Measurements from ENCODE around the gene SARM1.
A peak's percentile ranks its signal among the peaks of the same experiment; 100 is the strongest.

Gene SARM1

DNA sequence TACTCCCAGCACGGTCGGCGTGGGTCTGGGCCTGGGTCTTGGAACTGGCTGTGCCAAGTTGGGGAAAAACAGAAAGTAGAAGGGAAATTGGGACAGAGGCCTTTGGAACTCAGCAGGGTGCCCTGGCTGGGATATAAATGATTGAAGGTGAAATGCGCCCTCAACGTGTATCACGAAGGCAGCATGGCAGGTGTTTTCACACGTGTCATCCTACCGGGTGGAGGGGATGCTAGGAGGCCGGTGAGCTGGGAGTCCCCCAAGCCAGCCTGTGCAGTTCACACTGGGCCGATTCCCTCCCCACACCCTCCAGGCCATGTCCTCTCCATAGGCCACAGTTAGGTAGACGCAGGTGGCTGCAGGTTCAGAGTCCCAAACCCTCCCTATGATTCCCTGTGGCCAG lies 30.0 kb upstream of the SARM1 start:
- DNase-seq (ENCODE audit: low spot score): no peak

DNA sequence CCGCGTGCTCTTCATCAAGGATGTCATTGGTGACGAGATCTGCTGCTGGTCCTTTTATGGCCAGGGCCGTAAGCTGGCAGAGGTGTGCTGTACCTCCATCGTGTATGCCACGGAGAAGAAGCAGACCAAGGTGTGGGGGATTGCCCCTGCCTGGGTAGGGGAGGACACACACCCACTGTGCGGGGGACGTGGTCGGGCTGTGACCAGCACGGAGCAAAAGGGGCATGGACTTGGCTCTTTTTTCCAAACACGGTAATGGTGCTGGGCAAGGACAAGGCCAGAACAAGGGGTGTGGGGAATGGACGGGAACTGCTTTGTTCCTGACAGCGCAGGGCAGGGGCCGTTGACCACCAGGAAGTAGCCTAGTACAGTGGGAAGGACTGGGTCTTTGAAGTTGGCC lies 29.2 kb upstream of the SARM1 start:
- no peak for DNase-seq (ENCODE audit: low spot score)

DNA sequence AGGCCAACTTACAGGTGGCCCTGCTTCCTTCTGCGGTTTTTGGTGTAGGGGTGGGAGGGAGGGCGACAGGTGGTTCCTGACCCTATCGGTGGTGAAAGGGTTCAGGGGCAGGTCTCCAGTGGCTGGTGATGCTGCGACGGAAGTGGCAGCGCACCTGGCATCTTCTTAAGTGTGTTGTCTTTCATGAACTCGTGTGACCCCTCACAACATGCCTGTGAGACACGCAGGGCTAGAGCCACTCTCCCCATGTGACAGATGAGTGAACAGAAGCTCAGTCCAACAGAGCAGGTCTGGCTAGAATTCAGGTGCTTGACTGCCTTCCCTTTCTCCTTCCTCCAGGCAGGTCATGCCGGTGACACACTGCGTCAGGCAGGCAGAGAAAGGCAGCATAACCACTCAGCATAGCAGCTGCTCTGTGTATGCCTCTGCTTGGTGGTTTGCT lies 28.0 kb upstream of the SARM1 start:
- DNase-seq (ENCODE audit: low spot score): no peak

DNA sequence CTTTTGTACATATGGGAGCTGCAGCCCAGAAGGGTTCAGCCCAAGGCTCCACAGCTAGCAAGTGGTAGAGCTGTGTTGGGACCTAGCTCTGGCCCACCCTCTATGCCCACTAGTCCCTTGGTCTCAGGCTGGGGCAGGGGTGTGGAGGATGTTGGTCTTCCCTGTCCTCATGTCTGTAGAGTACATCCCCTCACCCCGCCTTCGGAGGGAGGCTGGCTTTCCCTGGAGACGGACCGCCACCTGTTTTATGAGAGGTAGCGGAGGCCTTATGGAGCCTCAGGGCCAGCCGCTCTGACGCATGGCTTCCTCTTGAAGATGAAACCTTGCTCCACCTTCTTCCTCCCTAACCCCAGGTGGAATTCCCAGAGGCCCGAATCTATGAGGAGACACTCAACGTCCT lies 27.5 kb upstream of the SARM1 start:
- no peak for DNase-seq (ENCODE audit: low spot score)

DNA sequence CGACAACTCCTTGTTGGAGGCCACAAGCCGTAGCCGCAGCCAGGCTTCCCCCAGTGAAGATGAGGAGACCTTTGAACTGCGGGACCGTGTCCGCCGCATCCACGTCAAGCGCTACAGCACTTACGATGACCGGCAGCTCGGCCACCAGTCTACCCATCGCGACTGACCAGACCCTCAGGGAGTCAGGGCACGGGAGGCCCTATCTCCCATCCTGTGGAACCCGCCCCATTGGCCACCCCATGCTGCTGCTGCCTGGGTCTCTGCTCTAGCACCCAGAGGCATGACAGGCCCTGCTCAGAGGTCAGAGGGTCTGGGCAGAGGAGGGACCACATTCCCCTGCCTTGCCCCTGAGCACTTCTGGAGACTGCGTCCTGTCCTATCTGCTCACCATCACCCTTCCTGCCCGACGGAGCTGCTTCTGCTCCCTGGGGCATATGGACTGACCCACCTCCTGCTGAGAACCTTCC lies 27.0 kb upstream of the SARM1 start:
- no peak for DNase-seq (ENCODE audit: low spot score)

DNA sequence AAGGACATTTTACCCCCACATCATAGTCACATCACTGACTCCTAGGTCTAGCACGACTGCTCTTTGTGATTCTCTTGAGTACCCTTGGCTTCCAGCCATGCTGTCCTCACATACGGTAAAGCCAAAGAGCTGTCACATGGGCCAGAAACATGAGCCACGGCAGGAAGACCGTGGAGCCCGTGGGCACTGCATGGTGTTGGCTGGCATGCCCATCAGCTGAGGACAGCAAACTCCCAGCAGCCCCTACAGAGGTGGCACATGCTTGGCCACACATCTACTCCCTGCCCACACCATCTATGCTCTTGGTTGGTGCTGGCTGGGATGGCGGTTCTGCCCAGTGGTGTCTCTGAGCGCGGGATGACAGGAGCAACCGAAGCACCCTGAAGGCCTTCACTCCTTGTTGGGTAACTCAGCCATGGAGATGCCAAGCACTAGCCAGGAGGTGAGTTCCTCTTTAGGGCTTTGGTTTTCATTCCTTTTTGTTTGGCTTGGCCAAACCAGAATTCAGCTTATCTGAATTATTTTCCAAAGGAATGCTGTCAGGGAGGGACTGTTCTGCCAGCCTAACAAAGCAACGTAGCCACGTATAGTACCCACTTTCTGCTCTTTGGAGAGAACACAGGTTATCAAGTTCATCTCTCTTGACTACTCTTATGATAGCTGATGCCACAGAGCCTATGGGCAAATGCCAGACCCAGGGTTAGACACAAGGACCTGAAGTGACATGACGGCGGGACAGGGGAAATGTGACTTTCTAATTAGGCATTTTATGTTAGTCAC lies 25.9 kb upstream of the SARM1 start:
- no peak for DNase-seq (ENCODE audit: low spot score)

DNA sequence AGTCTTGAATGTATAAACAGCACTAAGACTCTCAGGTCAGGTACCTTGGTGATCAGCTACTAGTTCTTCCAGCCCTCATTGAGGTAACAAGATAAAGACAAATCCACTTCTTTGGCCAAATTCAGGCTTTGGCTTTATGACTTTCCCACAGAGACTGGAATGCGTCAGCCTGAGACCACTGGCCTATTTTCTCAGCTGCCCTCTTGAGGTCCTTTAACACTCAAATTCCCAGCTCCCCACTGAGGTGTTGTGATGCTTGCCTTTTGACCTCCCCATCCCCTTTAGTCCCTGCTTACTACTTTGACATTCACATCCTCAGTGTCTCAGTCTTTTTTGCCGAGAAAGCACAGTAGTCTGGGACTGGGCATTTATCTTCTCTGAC lies 25.3 kb upstream of the SARM1 start:
- no peak for DNase-seq (ENCODE audit: low spot score)

DNA sequence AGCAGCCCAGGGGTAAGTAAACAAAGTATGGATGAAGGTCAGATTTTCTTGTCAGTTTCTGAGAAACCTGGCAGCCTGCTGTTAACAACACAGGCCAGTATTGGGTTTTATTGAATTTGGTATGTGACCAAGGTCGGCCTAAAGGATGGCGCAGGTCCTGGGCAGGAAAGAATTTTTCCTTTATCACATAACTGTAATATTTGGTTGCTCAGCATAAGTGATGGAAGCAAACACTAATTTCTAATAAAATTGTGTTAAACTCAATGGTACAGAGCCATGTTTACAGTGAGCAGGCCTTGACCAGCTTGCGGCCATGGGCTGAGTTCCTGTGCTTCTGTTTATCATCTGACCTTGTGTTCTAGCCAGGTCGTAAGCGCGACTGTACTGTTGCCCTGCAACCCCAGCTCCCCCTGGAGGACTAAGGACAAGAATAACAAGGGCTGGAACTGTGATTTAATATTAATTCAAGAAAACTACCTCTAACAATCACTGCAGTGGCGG lies 24.7 kb upstream of the SARM1 start:
- DNase-seq (ENCODE audit: low spot score): no peak

DNA sequence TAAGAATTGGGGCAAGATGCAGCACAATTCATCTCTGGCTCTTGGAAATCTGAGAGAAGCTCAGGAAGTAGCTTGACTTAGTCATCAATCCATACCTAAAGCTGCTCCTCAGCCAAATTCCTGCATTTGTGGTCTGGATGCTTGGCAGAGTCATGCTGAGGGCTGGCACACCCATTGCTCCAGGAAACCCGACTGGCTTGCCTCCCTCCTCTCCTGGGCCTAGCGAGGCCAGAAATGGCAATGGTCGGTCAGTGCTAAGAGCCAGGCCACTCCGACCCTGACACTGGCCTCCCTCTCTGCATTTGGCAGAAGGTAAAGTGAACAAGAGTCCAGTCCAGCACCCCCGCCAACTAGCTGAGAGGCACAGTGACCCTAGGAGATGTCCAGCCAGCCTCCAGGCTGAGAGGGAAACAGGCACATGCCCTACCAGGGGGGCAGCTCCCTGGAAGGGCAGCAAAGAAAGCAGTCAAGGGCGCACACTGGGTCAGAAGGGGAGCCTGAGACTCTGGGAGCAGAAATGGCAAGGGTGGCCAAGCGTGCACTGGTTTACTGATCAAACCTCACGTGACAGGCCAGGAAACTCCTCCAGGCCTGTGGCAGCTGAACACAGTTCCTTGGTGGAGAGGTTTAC lies 24.1 kb upstream of the SARM1 start:
- peak; percentile 46 for DNase-seq (ENCODE audit: low spot score)

DNA sequence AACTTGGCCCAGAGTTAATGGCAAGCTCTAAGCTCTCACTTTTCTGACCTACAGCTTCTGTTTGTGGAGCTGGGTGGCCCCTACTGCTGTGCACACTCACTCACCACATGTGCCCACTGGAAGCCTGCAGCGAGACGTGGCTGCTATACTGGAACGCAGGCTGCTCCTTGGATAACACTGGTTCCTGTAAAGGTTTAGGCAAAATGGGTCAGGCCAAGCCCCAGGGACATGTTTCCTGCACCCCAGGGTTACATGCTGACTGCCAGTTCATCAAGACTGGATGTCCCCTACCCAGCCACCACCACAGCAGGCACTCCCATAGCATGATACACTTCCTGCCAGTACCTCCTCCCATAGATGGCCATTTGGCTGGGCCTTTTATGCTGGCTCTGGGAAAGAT lies 22.5 kb upstream of the SARM1 start:
- DNase-seq (ENCODE audit: low spot score): no peak

DNA sequence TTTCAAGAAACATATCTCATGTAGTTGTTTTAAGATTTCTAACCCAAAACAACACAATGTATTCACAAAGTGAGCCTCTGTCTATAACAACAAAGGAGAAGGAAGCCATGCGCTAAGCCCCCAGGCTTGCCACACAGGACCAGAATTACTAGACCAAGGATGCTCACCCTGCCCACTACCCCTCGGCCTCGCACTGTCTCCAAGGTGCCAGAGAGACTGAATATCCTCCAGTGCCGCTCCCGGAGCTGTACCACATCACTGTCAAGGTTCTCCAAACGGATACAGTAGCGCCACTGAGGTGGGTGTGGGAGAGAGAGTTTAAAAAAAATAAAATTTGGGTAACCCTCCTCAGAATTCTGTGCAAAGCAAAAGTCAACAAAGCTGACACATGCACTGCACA lies 21.2 kb upstream of the SARM1 start:
- DNase-seq (ENCODE audit: low spot score): no peak

DNA sequence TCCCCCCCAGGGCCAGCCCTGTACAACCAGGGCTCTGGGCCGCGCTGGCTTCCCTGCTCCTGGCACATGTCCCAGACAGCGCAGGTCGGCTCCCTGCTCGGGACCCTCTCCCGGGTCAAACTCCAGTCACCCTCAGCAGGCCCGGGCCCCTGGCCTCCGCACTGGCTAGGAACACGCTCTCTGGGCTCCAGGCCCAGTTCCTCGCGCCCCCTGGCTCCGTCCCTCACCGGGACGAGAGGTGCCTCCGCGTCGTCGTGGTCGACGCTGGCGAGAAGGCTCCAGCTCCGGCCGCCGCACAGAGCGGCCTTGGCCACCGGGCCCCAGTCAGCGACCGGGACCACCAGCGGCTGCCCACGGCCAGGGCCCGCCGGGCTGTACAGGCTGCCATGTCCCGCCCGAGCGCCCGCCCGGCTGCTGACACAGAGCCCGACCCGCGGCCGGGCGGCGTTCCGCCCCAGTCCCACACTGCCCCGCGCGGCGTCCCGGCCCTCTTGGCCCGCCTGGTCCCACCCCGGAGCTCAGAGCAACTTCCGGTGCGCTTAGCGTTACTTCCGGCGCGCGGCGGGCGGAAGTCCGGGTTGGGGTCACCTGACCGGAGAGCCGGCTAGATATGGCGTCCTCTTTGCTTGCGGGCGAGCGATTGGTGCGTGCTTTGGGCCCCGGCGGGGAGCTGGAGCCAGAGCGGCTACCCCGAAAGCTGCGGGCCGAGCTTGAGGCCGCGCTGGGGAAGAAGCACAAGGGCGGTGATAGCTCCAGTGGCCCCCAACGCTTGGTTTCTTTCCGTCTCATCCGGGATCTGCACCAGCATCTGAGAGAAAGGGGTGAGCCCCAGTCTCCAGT lies 14.2 kb upstream of the SARM1 start, which contains the start of gene POLDIP2:
POLDIP2 (minus strand) TSS at position 467 of the 840 bp plus-strand sequence; CDS start at position 388, 79 bp downstream.
- peak; percentile 95 for DNase-seq (ENCODE audit: low spot score)

DNA sequence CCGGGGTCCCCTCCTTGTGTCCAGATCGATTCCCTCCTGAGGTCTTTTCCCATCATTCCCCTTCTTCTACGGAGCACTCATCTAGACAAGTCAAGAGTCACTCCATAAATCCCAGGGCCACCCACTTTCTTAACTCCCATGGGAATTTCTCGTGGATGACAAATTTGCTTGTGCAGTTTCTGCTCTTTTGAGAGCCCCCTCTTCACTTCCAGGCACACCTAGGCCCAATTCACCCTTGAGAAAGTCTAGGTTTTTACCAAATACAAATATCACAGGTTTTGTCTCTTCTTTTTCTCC lies 13.6 kb upstream of the SARM1 start:
- DNase-seq (ENCODE audit: low spot score): no peak

DNA sequence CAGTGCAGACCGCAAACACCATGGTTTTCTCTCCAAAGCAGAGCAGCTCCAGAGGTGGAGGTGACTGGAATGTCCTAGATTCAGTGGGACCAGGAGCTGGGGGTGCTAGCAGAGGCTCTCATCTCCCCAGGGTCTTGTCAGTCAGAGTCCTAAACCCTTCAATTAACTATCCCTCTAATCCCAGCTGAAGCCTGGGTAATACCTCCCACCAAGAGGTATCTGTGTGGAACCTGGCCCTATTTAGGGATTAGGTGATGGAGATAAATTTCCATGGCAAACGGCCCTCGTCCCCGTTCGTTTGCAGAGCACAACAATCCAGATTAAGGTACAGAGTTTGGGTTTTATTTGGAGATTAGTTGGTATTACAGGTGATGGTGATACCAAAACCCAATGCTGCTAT lies 8.3 kb upstream of the SARM1 start:
- DNase-seq (ENCODE audit: low spot score): no peak

DNA sequence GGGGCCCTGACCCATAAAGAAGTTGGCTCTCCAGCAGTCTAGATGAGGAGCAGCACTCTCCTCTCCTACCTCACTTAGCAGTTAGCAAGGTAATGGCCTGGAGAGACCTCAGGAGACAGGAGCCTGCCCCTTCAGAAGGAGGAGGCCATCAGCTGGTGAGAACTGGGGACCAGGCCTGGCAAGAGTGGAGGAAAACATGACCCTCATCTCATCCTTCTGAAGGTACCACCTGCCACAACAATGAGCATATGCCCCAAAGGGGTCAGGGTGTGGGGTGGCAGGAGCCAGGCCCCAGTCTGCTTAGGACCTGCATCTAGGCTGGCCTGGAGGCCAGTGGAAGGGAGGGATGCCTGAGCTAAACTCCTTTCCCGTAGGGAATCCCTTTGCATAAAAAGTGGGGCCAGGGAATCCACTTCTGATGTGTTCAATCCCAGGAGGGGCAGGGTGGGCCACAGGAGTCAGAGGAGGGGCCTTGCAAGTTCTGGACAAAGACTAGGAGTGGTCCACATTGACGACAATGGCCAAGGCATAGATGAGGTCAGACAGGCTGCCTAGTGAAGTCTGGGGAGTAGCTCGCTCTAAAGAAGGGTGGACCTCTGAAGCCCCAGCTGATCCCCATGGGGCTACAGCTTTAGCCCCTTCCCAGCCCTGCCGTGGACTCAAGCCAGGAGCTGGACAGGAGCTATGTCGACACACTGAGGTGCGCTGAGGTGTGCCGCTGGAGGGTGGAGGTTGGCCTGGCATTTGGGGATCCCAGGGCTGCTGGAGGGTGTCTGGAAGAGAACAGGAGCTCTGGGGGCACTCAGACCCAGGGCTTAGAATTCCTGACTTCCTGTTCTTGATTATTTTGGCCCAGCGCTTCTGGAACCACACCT lies 7.5 kb upstream of the SARM1 start:
- no peak for DNase-seq (ENCODE audit: low spot score)

DNA sequence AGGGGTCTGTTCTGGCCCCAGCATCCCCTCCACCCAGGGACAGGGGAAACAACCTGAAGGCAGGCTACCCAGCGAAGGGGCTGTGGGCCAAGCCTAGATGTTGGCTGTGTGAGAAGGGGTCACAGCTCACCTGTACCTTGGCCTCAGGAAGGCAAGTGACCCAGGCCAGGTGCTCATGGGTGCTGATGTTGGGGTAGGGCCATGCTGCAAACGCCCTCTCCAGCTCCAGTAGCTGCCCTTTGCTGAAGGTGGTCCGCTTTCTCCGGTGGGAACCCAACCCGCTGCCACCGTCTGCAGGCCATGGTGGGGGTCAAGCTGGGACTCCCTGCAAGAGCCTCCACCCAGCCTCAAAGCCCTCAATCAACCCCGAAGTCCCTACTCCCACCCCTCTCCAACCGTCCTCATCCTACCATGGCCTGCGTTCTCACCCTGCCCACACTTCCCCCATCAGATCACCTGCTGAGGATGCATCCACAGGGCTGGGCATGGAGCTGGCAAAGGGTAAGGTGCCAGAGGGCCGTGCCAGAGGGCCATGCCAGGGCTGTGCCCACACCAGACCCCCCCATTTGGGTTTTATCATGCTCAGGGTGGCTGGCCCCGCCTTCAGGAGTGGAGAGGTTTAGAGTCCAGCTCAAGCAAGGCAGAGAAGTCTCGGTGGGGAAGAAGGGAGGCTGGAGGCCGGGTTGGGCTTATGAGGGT lies 6.7 kb upstream of the SARM1 start, which contains the start of gene SEBOX:
SEBOX (minus strand) TSS at position 535 of the 699 bp plus-strand sequence; CDS start at position 487, 48 bp downstream.
- DNase-seq (ENCODE audit: low spot score): no peak

DNA sequence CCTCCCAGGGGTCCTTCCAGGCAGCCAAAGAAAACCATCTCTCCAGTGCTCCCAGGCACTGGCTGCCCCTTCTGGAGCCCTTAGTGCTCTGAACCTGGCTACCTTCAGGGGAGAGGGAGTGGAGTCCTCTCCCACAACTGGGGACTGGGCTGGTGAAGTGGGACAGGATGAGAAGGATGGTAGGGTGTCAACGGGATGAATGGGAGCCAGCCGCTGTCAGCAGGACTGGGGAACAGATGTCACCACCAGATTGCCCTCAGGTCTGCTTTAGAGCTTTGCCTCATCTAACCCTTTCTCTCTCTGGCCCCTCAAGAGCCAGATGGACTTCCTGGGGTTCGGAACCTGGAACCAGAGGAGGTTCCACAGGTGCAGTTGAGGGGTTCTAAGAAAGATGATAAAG lies 6.0 kb upstream of the SARM1 start:
- no peak for DNase-seq (ENCODE audit: low spot score)

DNA sequence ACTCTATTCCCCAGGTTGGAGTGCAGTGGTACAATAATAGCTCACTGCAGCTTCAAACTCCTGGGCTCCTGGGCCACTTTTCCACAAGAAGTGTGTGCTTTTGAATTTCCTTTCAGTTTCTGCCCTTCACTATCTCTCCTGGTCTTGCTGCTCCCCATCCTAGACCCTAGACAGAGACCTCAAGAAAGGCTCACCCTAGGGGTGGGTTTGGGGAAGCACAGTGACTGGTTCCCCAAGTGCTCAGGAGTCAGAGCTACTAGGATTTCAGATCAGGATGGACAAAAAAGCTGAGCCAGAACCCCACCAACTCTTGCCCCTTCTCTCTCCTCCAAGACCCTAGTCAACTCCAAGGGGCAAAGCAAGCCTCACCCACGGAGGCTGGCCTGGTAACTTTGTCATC lies 4.9 kb upstream of the SARM1 start:
- no peak for DNase-seq (ENCODE audit: low spot score)

DNA sequence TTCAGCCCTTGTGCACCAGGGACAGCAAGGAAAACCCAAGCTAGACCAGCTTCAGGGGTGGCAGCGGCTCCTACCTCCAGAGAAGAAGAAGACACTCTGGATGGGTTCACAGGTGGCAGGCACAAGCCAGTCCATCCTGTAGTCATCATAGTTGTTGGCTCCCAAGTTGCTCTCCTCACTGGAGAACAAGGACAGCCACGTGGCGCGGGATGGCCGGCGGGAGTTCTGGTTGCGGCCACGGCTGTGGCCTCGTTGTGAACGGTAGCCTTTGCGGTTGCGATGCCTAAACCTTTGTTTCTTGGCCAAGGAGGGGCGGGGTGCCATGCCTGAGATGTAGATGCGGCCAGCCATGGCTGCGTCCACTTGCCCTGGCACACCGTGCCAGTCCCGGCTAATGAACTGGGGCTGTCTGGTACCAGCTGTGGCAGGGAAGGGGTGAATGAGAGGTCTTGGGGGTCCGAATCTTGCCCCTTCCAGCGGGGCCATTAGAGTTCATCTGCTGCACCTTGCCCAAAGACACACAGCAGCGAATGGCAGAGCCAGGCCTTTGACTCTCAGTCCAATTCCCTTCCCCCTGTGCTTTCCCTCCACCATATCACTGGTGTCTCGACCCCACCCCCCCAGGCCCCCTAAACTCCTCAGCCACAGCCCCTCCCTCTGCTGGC lies 3.7 kb upstream of the SARM1 start:
- no peak for DNase-seq (ENCODE audit: low spot score)

DNA sequence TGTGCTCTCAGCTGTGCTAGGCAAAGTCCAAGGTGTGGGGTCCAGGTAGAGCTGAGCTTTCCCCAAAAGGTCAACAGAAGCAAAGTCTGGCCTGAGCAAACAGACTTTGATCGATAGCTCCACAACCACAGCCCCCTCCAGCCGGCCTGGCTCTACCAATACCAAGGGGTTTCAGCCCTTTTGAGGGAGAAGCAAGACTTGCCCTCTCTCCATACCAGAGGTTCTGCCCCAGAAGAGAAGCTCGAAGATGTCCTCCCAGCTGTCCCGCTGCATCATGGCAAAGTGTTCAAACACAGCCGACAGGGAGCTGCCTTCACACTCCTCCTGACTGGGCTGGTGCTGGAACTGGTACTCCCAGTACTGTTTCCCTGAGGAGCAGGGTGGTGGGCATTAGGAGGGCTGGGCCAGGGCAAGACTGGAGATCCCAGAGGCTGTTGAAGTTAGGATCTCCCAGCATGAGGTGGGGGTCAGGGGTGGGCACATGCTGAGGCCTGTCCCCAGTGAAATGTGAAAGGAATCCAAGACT lies 3.1 kb upstream of the SARM1 start:
- DNase-seq (ENCODE audit: low spot score): no peak

All from RKO (cell line).